Pancreas (tissue), 10 donors: Measurements from ENCODE around the gene PLSCR4. TPM values are rescaled to one million over a fixed set of nuclear protein-coding genes. Genes with fewer than 3 reads are reported as not detected.

Source experiments
- ATAC-seq, 4 donors: fragments of 200-7000 bp; cut with Tn5 transposase; one replicate each; pipeline versions ENCODE4 v1.8.0 to v1.9.1; 2020; ENCODE audit warnings: mild to moderate bottlenecking in 4 of 4, moderate library complexity in 4 of 4
- DNase-seq, 6 donors: peaks; one replicate each; pipeline ENCODE4 v3.0.0-alpha.2; 2020
- FAIRE-seq: peaks from 2 replicates; lab custom pipeline; 2012; peaks lifted over from hg19 to GRCh38; lab: Jason Lieb, UNC
- H3K27ac ChIP-seq, 4 donors: fragments of 200-600 bp; sonication (generic); 1 replicate in 3 of 4; 2 replicates in 1 of 4; pipeline versions ENCODE4 v1.5.0 to v1.8.0; 2020
- H3K27me3 ChIP-seq, 4 donors: fragments of 200-600 bp; one replicate each; pipeline ENCODE4 v1.8.0; 2021
- H3K36me3 ChIP-seq, 3 donors: fragments of 200-600 bp; sonication (generic) in 1 of 3; one replicate each; pipeline versions ENCODE4 v1.5.0 to v1.8.0; 2020 to 2021
- H3K4me1 ChIP-seq, 3 donors: fragments of 200-600 bp; one replicate each; pipeline ENCODE4 v1.8.0; 2021
- H3K4me3 ChIP-seq, 4 donors: fragments of 200-600 bp; sonication (generic) in 2 of 4; one replicate each; pipeline versions ENCODE4 v1.5.0 to v1.8.0; 2020 to 2021
- H3K9me3 ChIP-seq, 4 donors: fragments of 200-600 bp; one replicate each; pipeline ENCODE4 v1.8.0; 2021
- WGBS, 2 donors: extraction: QIAGEN DNeasy Blood & Tissue Kit; methylation state at CpG; one replicate each; pipeline ENCODE4 v1.1.7; 2013; 5-methylcytosine and 5-hydroxymethylcytosine counted together
- intact Hi-C, 3 donors: fragments of 100-400 bp; cut with DNase I; formaldehyde crosslinking; loops; one replicate each; pipeline versions ENCODE4 v1.11.1 to v1.14.2; 2022
- polyA plus RNA-seq, 2 donors: library from polyadenylated mRNA; stranded (reverse); fragments of 200-250 nt; gene quantifications; one replicate each; pipeline ENCODE4 v1.2.3, GENCODE V29; 2013
- total RNA-seq, 6 donors: library from RNA; stranded (reverse); fragmentation: NEBNext Ultra II Directional in 4 of 6; extraction: Animal tissue kit (Norgen Biotek cat#: 25700) in 4 of 6; gene quantifications; one replicate each; pipeline versions ENCODE4 v1.2.1 to v1.2.4, GENCODE V29; 2021 to 2023
- TF ChIP-seq, protein P1 (sequence below), 4 donors: fragments of 200-600 bp; sonication (generic) in 3 of 4; IDR thresholded peaks; one replicate each; pipeline versions ENCODE4 v1.5.0 to v1.8.0; 2021; ENCODE audit warnings: antibody characterized with exemption in 4 of 4
- donor health status: healthy with polysubstance abuse.
- donor health status: DM: no; HTN: no; CAD: no; lungs with moderate emphysema.
- donor health status: DM: no; HTN: no; CAD: no.
- donor health status: control.
- donor health status: control.
- donor health status: Bipolar disorder and iron deficiency.
- donor health status: DM: yes; HTN: yes; CAD: no.
- donor health status: DM: no; HTN: no; CAD: no.
- donor health status: DM: no; HTN: no; CAD: no.
- donor health status: DM: yes; HTN: yes; CAD: no.

PLSCR4 gene
- total and polyA plus RNA-seq, 8 donors: 5.6 to 28.2 (median 12.7) TPM

DNA sequence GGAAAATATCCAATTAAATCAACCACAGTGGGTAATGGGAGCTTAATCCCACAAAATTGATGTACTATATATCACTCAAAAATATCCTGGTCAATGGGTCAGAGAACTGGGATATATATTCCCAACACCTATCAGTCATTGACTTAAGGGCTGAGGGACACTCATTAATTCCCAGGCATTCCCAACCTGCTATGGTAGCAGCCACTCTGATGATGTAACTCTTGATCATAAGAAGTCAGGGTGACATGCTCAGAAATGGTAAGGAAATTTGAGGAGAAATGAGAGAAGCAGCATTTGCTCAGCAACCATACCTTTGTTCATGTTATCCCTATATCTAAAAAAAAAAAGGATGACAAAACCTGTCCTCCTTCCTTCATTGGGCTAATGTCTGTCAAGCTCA lies 86.8 kb downstream of the PLSCR4 start:
- DNase-seq: no peak
- Histone ChIP-seq H3K27me3 (no peaks in the 10 kb centered on the region), H3K36me3 (no peaks in the 10 kb centered on the region), H3K9me3 (no peaks in the 10 kb centered on the region), H3K27ac (no peak overlapping the region), H3K4me1 (peaks cover 7 to 31% (median 20%) of the 10 kb centered on the region in 3 donors), H3K4me3 (no peak overlapping the region)
- ATAC-seq: no peak
- TF ChIP-seq, protein P1, sequence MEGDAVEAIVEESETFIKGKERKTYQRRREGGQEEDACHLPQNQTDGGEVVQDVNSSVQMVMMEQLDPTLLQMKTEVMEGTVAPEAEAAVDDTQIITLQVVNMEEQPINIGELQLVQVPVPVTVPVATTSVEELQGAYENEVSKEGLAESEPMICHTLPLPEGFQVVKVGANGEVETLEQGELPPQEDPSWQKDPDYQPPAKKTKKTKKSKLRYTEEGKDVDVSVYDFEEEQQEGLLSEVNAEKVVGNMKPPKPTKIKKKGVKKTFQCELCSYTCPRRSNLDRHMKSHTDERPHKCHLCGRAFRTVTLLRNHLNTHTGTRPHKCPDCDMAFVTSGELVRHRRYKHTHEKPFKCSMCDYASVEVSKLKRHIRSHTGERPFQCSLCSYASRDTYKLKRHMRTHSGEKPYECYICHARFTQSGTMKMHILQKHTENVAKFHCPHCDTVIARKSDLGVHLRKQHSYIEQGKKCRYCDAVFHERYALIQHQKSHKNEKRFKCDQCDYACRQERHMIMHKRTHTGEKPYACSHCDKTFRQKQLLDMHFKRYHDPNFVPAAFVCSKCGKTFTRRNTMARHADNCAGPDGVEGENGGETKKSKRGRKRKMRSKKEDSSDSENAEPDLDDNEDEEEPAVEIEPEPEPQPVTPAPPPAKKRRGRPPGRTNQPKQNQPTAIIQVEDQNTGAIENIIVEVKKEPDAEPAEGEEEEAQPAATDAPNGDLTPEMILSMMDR (IDR thresholded peaks at IDR 0.05): no peak
- FAIRE-seq: no peak
- intact Hi-C loops: no loop called here

DNA sequence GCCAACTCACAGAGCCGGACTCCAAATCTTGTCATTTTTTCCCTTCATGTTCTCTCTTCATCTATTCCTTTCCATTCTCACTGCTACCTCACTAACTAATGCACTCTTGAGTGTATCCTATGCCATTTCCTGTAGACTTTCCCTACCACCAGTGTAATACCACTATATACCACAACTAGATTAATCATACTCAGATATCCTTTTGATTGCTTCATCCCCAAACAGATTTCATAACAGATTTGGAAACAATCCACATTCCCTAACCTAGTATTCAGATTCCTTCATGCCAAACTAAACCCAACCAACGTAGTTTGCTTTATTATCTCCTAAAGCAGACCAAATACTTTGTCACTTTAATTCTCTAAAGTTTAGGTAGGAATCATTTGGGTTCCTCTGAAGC lies 87.3 kb downstream of the PLSCR4 start:
- Histone ChIP-seq H3K4me1 (peaks cover 8 to 36% (median 24%) of the 10 kb centered on the region in 3 donors), H3K9me3 (no peaks in the 10 kb centered on the region), H3K4me3 (no peak overlapping the region), H3K36me3 (no peaks in the 10 kb centered on the region), H3K27me3 (no peaks in the 10 kb centered on the region), H3K27ac (no peak overlapping the region)
- DNase-seq: no peak
- 62 to 68% methylated on average over 2 of the region's 2 CpGs for WGBS, 2 donors
- intact Hi-C loops: no loop called here
- ATAC-seq: no peak
- TF ChIP-seq, protein P1 (IDR thresholded peaks at IDR 0.05): no peak
- no peak for FAIRE-seq

DNA sequence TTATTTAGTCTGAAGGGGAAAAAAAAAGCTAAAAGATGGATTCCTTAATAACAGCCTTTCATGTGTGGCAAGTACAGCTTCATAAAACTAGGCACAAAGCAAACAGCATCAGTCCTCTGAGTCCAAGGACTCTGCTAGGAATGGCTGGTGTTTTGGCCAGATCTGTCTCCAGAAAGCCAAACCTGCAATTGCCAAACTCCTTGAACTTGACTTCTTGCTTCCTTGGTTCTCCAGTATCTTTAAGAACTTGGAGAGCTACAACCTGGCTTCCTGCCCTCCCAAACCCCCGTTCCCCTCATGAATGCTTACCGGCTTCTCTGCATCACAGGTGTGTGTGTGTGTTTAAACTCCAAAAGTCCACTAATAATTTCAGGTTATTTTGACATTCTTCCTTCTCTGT lies 88.3 kb downstream of the PLSCR4 start:
- no peak for DNase-seq
- Histone ChIP-seq H3K27ac (peak overlapping the region in 2 of 4 donors; percentile 97 to 98), H3K36me3 (no peaks in the 10 kb centered on the region), H3K4me3 (no peak overlapping the region), H3K27me3 (no peaks in the 10 kb centered on the region), H3K9me3 (no peaks in the 10 kb centered on the region), H3K4me1 (peaks cover 15 to 46% (median 34%) of the 10 kb centered on the region in 3 donors)
- WGBS, 2 donors: 39 to 50% methylated on average over 2 of the region's 2 CpGs
- ATAC-seq: no peak
- intact Hi-C loops: no loop called here
- TF ChIP-seq, protein P1 (IDR thresholded peaks at IDR 0.05): no peak
- FAIRE-seq: no peak

DNA sequence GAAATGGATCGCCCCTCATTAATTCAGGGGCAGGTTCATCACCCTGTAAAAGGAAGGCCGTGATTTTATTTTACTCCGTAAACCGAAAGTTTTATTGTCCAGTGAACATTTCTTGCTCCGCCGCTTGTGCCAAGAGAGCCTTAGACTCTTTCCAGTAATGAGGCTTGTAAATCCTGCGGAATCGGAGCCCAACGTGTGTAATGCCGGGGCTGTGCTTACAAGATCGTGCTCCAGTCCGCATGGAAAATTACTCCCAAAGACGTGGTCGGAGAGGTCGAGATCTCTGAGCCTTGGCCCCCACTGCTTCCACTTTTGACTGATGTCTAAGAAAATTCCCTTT lies 89.3 kb downstream of the PLSCR4 start:
- Histone ChIP-seq H3K27ac (peak overlapping the region; percentile 95 to 98 (median 97)), H3K36me3 (no peaks in the 10 kb centered on the region), H3K4me1 (peaks cover 15 to 42% (median 39%) of the 10 kb centered on the region in 3 donors), H3K4me3 (peak overlapping the region; percentile 67 to 85 (median 79)), H3K9me3 (no peaks in the 10 kb centered on the region), H3K27me3 (no peaks in the 10 kb centered on the region)
- FAIRE-seq (no peak), ATAC-seq (peak; percentile 3 to 26 (median 12)), DNase-seq (peak in 4 of 6 donors; percentile 27 to 55 (median 41))
- 1 to 2% methylated on average over 15 of the region's 15 CpGs for WGBS, 2 donors
- TF ChIP-seq, protein P1 (IDR thresholded peaks at IDR 0.05): no peak
- intact Hi-C loops: no loop called here

DNA sequence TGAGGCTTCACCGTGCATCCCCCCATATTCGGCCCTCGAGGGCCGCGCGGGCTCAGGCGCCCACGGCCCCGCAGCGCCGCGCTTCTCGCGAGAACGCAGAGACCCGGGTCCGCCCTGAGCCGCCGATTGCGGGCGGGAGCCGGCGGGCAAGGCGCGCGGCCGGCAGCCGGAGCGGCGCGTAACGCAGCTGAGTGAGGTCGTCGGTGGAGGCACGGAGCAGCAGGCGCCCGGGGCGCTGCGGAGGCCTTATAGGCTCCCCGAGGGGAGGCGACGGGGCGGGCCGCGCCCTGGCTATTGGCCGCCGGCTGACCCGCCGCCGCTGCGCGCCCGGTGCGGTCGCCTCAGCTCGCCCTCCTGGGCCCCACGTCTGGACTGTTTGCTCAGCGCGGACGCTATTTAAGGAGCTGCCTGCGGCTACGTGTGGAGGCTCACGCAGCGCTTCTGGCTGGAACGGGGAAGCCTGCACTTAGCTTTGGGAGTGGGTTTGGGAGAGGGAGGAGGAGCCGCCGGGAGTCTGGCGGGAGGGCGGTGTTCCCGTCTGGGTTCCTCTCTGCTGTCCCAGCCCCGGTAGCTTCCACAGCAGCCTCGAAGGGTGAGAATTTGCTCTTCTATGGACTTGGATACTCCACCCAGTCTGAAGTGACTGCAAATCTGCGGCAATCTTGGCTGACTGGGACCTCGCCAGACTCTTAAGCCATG lies 89.8 kb downstream of the PLSCR4 start, which contains the start of gene PLOD2:
Gene PLOD2 (minus strand): TSS at position 221 of the 699 bp plus-strand sequence. CDS start 195 bp downstream, at position 26.
- H3K27ac ChIP-seq: peak within 1 kb of the TSS; percentile 95 to 98 (median 97)
- FAIRE-seq: no peak
- DNase-seq: peak; percentile 78 to 93 (median 87)
- no peaks in the 10 kb centered on the region for H3K9me3 ChIP-seq
- peak; percentile 77 to 87 (median 84) for ATAC-seq
- WGBS, 2 donors: 0% methylated on average over 60 to 74 of the region's 74 CpGs
- TF ChIP-seq, protein P1 (IDR thresholded peaks at IDR 0.05): no peak
- peaks cover 15 to 41% (median 39%) of the 10 kb centered on the region in 3 donors for H3K4me1 ChIP-seq
- H3K4me3 ChIP-seq: peak within 1 kb of the TSS; percentile 67 to 85 (median 79)
- intact Hi-C loops: no loop called here
- no peaks in the 10 kb centered on the region for H3K27me3 ChIP-seq
- H3K36me3 ChIP-seq: no peaks in the 10 kb centered on the region
